Mesenchymal stem cell (in vitro differentiated cells and primary cell): ENCODE results near the gene COL23A1.

Source experiments
- DNase-seq: peaks from one replicate; pipeline ENCODE4 v3.0.0-alpha.2; 2013
- H2AFZ ChIP-seq: one replicate; pipeline ENCODE4 v1.6.1; 2013; ENCODE audit warnings: low read depth, mild to moderate bottlenecking, control low read depth, inconsistent platforms, low read length, moderate library complexity
- H2AK5ac ChIP-seq: 2 replicates; pipeline ENCODE4 v1.6.1; 2013; ENCODE audit warnings: low read length, moderate library complexity, mild to moderate bottlenecking, inconsistent platforms; ENCODE audit not compliant: severe bottlenecking
- H2BK120ac ChIP-seq: one replicate; pipeline ENCODE4 v1.6.1; 2013; ENCODE audit warnings: low read depth, mild to moderate bottlenecking, inconsistent platforms, low read length, moderate library complexity
- H2BK12ac ChIP-seq, 2 experiments: one replicate each; pipeline ENCODE4 v1.6.1; 2013; ENCODE audit warnings: inconsistent platforms in 2 of 2, low read length in 2 of 2, mild to moderate bottlenecking in 2 of 2, moderate library complexity in 2 of 2, control low read depth in 1 of 2
- H2BK15ac ChIP-seq: one replicate; pipeline ENCODE4 v1.6.1; 2013; ENCODE audit warnings: mild to moderate bottlenecking, low read depth, inconsistent platforms; ENCODE audit not compliant: poor library complexity, severe bottlenecking
- H2BK5ac ChIP-seq: 2 replicates; pipeline ENCODE4 v1.6.1; 2013; ENCODE audit warnings: low read depth, mild to moderate bottlenecking, low read length, control low read depth, inconsistent platforms; ENCODE audit not compliant: poor library complexity, severe bottlenecking
- H3K14ac ChIP-seq, 2 experiments: one replicate each; pipeline ENCODE4 v1.6.1; 2013; ENCODE audit warnings: inconsistent platforms in 2 of 2, low read length in 2 of 2, control low read depth in 1 of 2, mild to moderate bottlenecking in 1 of 2, moderate library complexity in 1 of 2
- H3K18ac ChIP-seq, 2 experiments: one replicate each; pipeline ENCODE4 v1.6.1; 2013; ENCODE audit warnings: inconsistent platforms in 2 of 2, low read length in 2 of 2, control low read depth in 1 of 2, low read depth in 1 of 2, mild to moderate bottlenecking in 1 of 2
- H3K23ac ChIP-seq, 2 experiments: one replicate each; pipeline ENCODE4 v1.6.1; 2013; ENCODE audit warnings: inconsistent platforms in 2 of 2, low read length in 2 of 2, mild to moderate bottlenecking in 2 of 2, moderate library complexity in 2 of 2, control low read depth in 1 of 2
- H3K27ac ChIP-seq: 2 replicates; pipeline ENCODE4 v1.5.1; 2013; ENCODE audit warnings: mild to moderate bottlenecking, moderate library complexity, low read length, control low read depth, inconsistent platforms; ENCODE audit not compliant: poor library complexity, severe bottlenecking
- H3K27me3 ChIP-seq, 2 experiments: 2 replicates each; pipeline versions ENCODE4 v1.6.1 to v1.7.0; 2013; ENCODE audit warnings: low read length in 2 of 2, mild to moderate bottlenecking in 2 of 2, moderate library complexity in 2 of 2, control low read depth in 1 of 2, inconsistent platforms in 1 of 2; ENCODE audit not compliant: control insufficient read depth in 1 of 2, insufficient read depth in 1 of 2
- H3K36me3 ChIP-seq, 2 experiments: 2 replicates each; pipeline versions ENCODE4 v1.6.1 to v1.7.0; 2013; ENCODE audit warnings: low read length in 2 of 2, control low read depth in 1 of 2, inconsistent platforms in 1 of 2, low read depth in 1 of 2, mild to moderate bottlenecking in 1 of 2; ENCODE audit not compliant: insufficient read depth in 2 of 2, control insufficient read depth in 1 of 2
- H3K4ac ChIP-seq, 2 experiments: one replicate each; pipeline ENCODE4 v1.6.1; 2013; ENCODE audit warnings: inconsistent platforms in 2 of 2, low read length in 2 of 2, mild to moderate bottlenecking in 2 of 2, moderate library complexity in 2 of 2, control low read depth in 1 of 2, low read depth in 1 of 2
- H3K4me1 ChIP-seq: 2 replicates; pipeline ENCODE4 v1.6.1; 2013; ENCODE audit warnings: low read depth, low read length, control low read depth; ENCODE audit not compliant: control insufficient read depth, insufficient read depth
- H3K4me2 ChIP-seq: 2 replicates; pipeline ENCODE4 v1.6.1; 2013; ENCODE audit warnings: low read length, mild to moderate bottlenecking, inconsistent platforms; ENCODE audit not compliant: poor library complexity, severe bottlenecking
- H3K4me3 ChIP-seq, 2 experiments: 2 replicates each; pipeline versions ENCODE4 v1.5.1 to v1.7.0; 2013; ENCODE audit warnings: low read length in 2 of 2, mild to moderate bottlenecking in 2 of 2, control low read depth in 1 of 2, low read depth in 1 of 2; ENCODE audit not compliant: insufficient read depth in 1 of 2
- H3K79me1 ChIP-seq: replicated peaks from 2 replicates; pipeline ENCODE4 v1.6.1; 2013; ENCODE audit warnings: mild to moderate bottlenecking, control low read depth, low read length, inconsistent platforms; ENCODE audit not compliant: poor library complexity, severe bottlenecking
- H3K9ac ChIP-seq: 2 replicates; pipeline ENCODE4 v1.7.0; 2013; ENCODE audit warnings: mild to moderate bottlenecking, low read length, moderate library complexity
- H3K9me3 ChIP-seq: 2 replicates; pipeline ENCODE4 v1.7.0; 2013; ENCODE audit warnings: mild to moderate bottlenecking, low read length; ENCODE audit not compliant: control insufficient read depth
- H4K8ac ChIP-seq: one replicate; pipeline ENCODE4 v1.6.1; 2013; ENCODE audit warnings: inconsistent platforms, mild to moderate bottlenecking, low read length, moderate library complexity
- H4K91ac ChIP-seq: one replicate; pipeline ENCODE4 v1.6.1; 2013; ENCODE audit warnings: mild to moderate bottlenecking, low read length, inconsistent platforms
- whole genome bisulfite sequencing: methylation state at CpG from one replicate; pipeline ENCODE4 v1.1.7; 2013; ENCODE audit warnings: mixed read lengths; 5-methylcytosine and 5-hydroxymethylcytosine counted together

Gene COL23A1

DNA sequence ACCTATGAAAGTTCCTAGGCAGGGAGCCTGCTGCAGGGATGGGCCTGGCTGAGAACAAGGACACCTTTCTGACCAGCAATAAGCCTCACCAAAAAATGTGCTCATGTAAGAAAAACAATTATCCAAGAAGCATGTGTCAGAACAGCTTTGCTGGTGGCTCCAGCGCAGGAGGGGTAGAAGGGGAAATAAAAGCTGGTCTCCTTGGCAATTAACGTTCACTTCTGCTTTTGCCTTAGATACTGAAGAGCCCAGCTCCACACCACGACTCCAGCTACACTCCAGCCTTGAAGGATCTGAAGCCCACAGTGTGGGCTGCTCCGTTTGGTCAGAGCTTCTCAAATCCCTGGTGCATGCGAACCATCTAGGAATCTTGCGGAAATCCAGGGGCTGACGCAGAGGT, 250.0 kb downstream of the COL23A1 start:
- Histone ChIP-seq H4K8ac (no peak overlapping the region), H3K9ac (no peak overlapping the region), H4K91ac (no peak overlapping the region), H2BK120ac (no peak overlapping the region), H3K4me1 (peaks cover 1% of the 10 kb centered on the region), H2BK12ac (no peak overlapping the region), H3K27me3 (peaks cover 0 to 54% of the 10 kb centered on the region in 2 experiments), H3K9me3 (no peaks in the 10 kb centered on the region), H2BK15ac (no peak overlapping the region), H2BK5ac (no peak overlapping the region), H3K27ac (no peak overlapping the region), H3K4me2 (no peak overlapping the region), H3K79me1 (no peaks in the 10 kb centered on the region), H3K4ac (no peak overlapping the region), H3K4me3 (no peak overlapping the region), H3K18ac (no peak overlapping the region), H2AFZ (no peak overlapping the region), H3K23ac (no peak overlapping the region), H2AK5ac (no peak overlapping the region), H3K14ac (no peak overlapping the region), H3K36me3 (no peaks in the 10 kb centered on the region)
- WGBS, result 84% methylated on average over 7 of the region's 7 CpGs
- DNase-seq, result no peak

DNA sequence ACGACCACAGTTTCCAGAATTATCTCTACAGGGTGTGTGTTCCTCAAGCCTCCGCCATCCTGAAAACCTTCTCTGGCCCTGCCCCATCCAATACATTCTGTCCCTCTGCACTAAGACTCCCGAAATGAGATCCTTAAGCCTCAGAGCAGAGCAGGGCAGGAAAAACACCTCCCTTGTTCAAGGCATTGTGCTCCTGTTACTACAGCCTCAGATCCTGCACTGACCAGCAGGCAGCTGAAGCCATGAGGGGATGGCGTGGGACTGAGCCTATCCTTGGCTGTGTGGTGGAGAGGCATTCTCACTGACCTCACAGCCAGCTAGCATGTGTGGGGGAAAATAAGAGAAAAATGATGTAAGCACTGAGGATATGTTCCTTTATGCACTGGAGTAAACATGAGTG, 250.9 kb downstream of the COL23A1 start:
- Histone ChIP-seq H3K27me3 (peaks cover 0 to 63% of the 10 kb centered on the region in 2 experiments), H3K4me1 (peaks cover 1% of the 10 kb centered on the region), H3K27ac (no peak overlapping the region), H3K23ac (no peak overlapping the region), H2AFZ (no peak overlapping the region), H3K4ac (no peak overlapping the region), H3K9ac (no peak overlapping the region), H3K18ac (no peak overlapping the region), H2BK5ac (no peak overlapping the region), H3K14ac (no peak overlapping the region), H3K4me3 (no peak overlapping the region), H2BK15ac (no peak overlapping the region), H3K4me2 (no peak overlapping the region), H4K8ac (no peak overlapping the region), H4K91ac (no peak overlapping the region), H2AK5ac (no peak overlapping the region), H3K9me3 (no peaks in the 10 kb centered on the region), H2BK12ac (no peak overlapping the region), H2BK120ac (no peak overlapping the region), H3K36me3 (no peaks in the 10 kb centered on the region), H3K79me1 (no peaks in the 10 kb centered on the region)
- no peak for DNase-seq
- WGBS, result 60% methylated on average over 4 of the region's 4 CpGs

DNA sequence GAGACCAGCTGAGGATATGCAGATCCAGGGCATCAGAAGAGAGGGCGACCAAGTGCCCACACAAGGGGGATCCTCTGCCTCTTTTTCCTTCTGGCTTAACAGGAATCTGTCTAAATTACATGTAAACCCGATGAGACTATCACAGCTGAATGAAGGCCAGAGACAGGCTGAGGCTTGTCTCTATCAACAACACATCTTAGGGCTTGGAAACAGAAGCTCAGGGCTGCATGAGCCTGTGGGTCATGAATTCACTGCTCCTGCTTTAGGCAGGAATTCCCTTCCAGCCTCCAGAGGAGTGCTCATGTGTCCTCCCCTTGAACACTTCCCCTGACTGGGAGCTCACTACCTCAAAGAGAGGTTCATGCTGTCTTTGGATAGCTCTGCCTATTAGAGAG, 251.4 kb downstream of the COL23A1 start:
- H3K18ac ChIP-seq, result no peak overlapping the region

DNA sequence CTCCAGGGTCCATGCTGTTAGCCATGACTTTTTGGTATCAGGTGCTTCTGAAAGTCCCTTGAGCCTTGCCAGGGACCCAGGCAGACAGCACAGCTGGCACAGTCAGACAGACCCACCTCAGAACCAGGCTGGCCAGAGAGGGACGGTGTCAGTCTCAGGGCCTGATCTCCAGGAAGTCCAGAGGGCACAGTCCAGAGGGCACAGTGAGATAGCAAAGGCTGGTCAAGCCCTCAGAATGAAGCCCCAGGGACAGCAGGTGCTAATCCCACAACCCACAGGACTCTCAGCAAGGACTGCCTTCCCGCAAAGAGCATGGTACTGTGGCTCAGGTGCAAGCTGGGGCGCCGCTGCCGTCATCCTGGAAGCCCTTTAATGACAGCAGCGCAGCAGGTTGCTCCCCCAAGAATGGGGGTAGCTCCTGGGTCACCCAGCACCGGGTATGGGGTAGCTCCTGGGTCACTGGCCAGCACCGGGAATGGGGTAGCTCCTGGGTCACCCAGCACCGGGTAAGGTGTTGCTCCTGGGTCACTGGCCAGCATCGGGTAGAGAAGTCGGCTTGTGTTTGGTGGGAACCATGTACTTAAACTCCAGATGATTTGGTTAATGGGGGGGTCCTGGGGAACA, 252.0 kb downstream of the COL23A1 start:
- Histone ChIP-seq H3K36me3 (no peaks in the 10 kb centered on the region), H2AK5ac (no peak overlapping the region), H3K4ac (no peak overlapping the region), H3K9me3 (no peaks in the 10 kb centered on the region), H4K91ac (no peak overlapping the region), H3K4me1 (peaks cover 1% of the 10 kb centered on the region), H3K18ac (no peak overlapping the region), H3K27ac (no peak overlapping the region), H3K9ac (no peak overlapping the region), H2BK15ac (no peak overlapping the region), H3K4me3 (no peak overlapping the region), H2BK5ac (no peak overlapping the region), H2BK12ac (no peak overlapping the region), H3K14ac (no peak overlapping the region), H2BK120ac (no peak overlapping the region), H2AFZ (no peak overlapping the region), H3K23ac (no peak overlapping the region), H3K4me2 (no peak overlapping the region), H3K27me3 (peaks cover 0 to 63% of the 10 kb centered on the region in 2 experiments), H3K79me1 (no peaks in the 10 kb centered on the region), H4K8ac (no peak overlapping the region)
- DNase-seq, result no peak
- WGBS, result 88% methylated on average over 11 of the region's 11 CpGs

More for the DNA sequence above, 251.4 kb downstream of the COL23A1 start:
- H3K9me3 ChIP-seq, result no peaks in the 10 kb centered on the region
- H2BK15ac ChIP-seq, result no peak overlapping the region
- no peaks in the 10 kb centered on the region for H3K79me1 ChIP-seq
- H3K23ac ChIP-seq, result no peak overlapping the region
- no peak overlapping the region for H2BK120ac ChIP-seq
- H3K27ac ChIP-seq, result no peak overlapping the region
- H3K4ac ChIP-seq, result no peak overlapping the region
- DNase-seq, result no peak
- H4K91ac ChIP-seq, result no peak overlapping the region
- H3K36me3 ChIP-seq, result no peaks in the 10 kb centered on the region
- H3K4me1 ChIP-seq, result peaks cover 1% of the 10 kb centered on the region
- H3K27me3 ChIP-seq, result peaks cover 0 to 63% of the 10 kb centered on the region in 2 experiments
- no peak overlapping the region for H3K4me2 ChIP-seq
- WGBS, result 82% methylated on average over 2 of the region's 2 CpGs
- no peak overlapping the region for H2BK5ac ChIP-seq
- no peak overlapping the region for H2BK12ac ChIP-seq
- H3K9ac ChIP-seq, result no peak overlapping the region
- H4K8ac ChIP-seq, result no peak overlapping the region
- H2AFZ ChIP-seq, result no peak overlapping the region
- H3K4me3 ChIP-seq, result no peak overlapping the region
- H2AK5ac ChIP-seq, result no peak overlapping the region
- H3K14ac ChIP-seq, result no peak overlapping the region
